ENCODE data around the gene E2F3.

The E2F3 gene

GRCh38 chr6:20389066-20389465 is 12.6 kb upstream of the E2F3 start:
- no peak for TF ChIP-seq CTCF (IDR thresholded peaks at IDR 0.05; ENCODE audit: low read depth, low read length, missing control alignments)
- no peaks in the 10 kb centered on the region for H3K36me3 ChIP-seq (replicated peaks)
- no peak overlapping the region for H3K4me3 ChIP-seq (ENCODE audit: low read depth, low read length)
- no peaks in the 10 kb centered on the region for H3K27me3 ChIP-seq (replicated peaks)
- in situ Hi-C loops (cut with HindIII; ENCODE audit: low pct_ligation_motif_present, low sequenced_read_pairs): no loop called here
- no peak overlapping the region for H3K27ac ChIP-seq
- DNase-seq: no peak

GRCh38 chr6:20393297-20393696 is 8.4 kb upstream of the E2F3 start:
- in situ Hi-C loops (cut with HindIII; ENCODE audit: low pct_ligation_motif_present, low sequenced_read_pairs): no loop called here
- no peaks in the 10 kb centered on the region for H3K36me3 ChIP-seq (replicated peaks)
- no peak overlapping the region for H3K27ac ChIP-seq
- no peaks in the 10 kb centered on the region for H3K27me3 ChIP-seq (replicated peaks)
- no peak for DNase-seq
- H3K4me3 ChIP-seq (ENCODE audit: low read depth, low read length): no peak overlapping the region
- TF ChIP-seq CTCF (IDR thresholded peaks at IDR 0.05; ENCODE audit: low read depth, low read length, missing control alignments): no peak

GRCh38 chr6:20399518-20399917 is 2.2 kb upstream of the E2F3 start:
- no peak overlapping the region for H3K4me3 ChIP-seq (ENCODE audit: low read depth, low read length)
- in situ Hi-C loops (cut with HindIII; ENCODE audit: low pct_ligation_motif_present, low sequenced_read_pairs): no loop called here
- TF ChIP-seq CTCF (IDR thresholded peaks at IDR 0.05; ENCODE audit: low read depth, low read length, missing control alignments): no peak
- H3K36me3 ChIP-seq (replicated peaks): no peaks in the 10 kb centered on the region
- no peak for DNase-seq
- H3K27me3 ChIP-seq (replicated peaks): no peaks in the 10 kb centered on the region
- H3K27ac ChIP-seq: no peak overlapping the region

GRCh38 chr6:20400456-20401204 is 1.0 kb upstream of the E2F3 start:
- Histone ChIP-seq H3K4me3 (ENCODE audit: low read depth, low read length) (peak overlapping the region; percentile 57), H3K27ac (no peak overlapping the region), H3K27me3 (replicated peaks) (no peaks in the 10 kb centered on the region), H3K36me3 (replicated peaks) (no peaks in the 10 kb centered on the region)
- TF ChIP-seq CTCF (IDR thresholded peaks at IDR 0.05; ENCODE audit: low read depth, low read length, missing control alignments): peak; percentile 59
- DNase-seq: peak; percentile 12
- in situ Hi-C loops (cut with HindIII; ENCODE audit: low pct_ligation_motif_present, low sequenced_read_pairs): no loop called here

GRCh38 chr6:20402092-20402341 is 338 bp downstream of the E2F3 start:
- in situ Hi-C loops (cut with HindIII; ENCODE audit: low pct_ligation_motif_present, low sequenced_read_pairs): no loop called here
- DNase-seq: no peak

More at GRCh38 chr6:20402092-20402341, 338 bp downstream of the E2F3 start:
- TF ChIP-seq CTCF (IDR thresholded peaks at IDR 0.05; ENCODE audit: low read depth, low read length, missing control alignments): no peak
- no peaks in the 10 kb centered on the region for H3K27me3 ChIP-seq (replicated peaks)
- peak overlapping the region; percentile 92 for H3K27ac ChIP-seq
- H3K4me3 ChIP-seq (ENCODE audit: low read depth, low read length): peak overlapping the region; percentile 75
- no peaks in the 10 kb centered on the region for H3K36me3 ChIP-seq (replicated peaks)

Measured in brain microvascular endothelial cell (primary cell).